GM18511 (cell line): ENCODE data around the gene RNF166.

Source experiments
- ATAC-seq: cut with Tn5 transposase; IDR thresholded peaks from one replicate; pipeline ENCODE4 v1.9.1; 2021; ENCODE audit warnings: mild to moderate bottlenecking, moderate library complexity; ENCODE audit not compliant: unreplicated experiment

Gene RNF166

DNA sequence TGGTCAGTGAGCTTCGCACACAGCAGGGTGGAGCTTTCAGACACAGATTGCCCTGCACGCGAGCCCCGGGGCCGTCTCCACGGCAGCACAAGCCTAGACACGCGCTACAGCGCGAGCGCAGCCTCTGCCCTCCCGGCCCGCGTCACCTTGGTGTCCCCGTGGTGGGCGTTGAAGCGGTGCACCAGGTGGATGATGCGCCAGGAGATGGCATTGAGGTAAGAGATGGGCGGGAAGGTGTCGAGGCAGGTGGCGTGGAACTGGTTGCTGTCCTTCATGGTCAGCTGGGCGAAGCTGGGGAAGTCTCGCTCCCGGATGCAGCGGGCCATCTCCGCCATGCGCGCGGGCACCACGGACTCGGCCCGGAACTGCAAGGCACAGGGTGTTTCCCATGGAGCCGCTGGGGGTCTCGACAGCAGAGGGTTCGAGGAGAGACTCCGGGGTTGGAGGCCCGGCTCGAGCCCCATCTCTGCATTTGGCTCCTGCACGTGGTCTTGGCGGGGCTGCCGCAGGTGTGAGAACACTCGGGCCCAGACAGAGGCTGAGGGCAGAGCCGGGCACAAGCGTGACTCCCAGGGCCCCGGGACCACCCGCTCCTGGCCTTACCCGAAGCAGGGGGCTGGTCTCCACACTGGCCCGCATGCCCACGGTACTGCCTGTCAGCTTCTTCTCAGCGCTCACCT is 51.0 kb downstream of the RNF166 start:
- ATAC-seq = no peak

DNA sequence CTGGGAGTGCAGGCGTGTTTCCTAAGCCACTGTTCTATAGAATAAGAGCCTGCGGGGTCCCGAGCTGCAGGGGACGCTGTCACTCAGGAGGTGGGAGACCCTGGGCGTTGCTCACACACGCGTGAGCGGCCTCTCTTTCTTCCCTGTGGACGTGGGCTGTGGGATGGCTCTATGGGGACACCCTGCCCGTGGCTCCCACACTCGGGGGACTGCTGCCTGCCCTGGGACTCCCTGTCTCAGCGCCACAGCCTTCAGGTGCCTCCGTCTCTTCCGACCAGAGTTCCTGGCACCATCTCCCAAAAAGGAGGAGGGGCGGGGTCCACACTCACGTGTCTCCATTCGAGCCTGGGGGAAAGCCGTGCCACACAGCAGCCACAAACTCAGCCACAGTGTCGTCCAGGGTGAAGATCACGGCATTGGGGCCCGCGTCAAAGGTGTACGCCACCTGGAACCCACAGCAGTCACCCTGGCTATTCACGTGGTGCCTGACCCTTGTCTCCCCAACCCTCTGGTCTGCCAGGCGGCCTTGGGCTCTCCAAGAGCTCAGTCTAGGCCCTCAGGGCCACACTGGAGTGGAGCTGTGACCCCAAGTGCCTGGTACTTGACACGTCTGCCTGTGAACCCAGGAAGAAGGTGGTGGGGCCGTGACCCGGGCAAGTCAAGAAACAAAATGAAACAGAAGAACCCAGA is 51.7 kb downstream of the RNF166 start:
- no peak for ATAC-seq

DNA sequence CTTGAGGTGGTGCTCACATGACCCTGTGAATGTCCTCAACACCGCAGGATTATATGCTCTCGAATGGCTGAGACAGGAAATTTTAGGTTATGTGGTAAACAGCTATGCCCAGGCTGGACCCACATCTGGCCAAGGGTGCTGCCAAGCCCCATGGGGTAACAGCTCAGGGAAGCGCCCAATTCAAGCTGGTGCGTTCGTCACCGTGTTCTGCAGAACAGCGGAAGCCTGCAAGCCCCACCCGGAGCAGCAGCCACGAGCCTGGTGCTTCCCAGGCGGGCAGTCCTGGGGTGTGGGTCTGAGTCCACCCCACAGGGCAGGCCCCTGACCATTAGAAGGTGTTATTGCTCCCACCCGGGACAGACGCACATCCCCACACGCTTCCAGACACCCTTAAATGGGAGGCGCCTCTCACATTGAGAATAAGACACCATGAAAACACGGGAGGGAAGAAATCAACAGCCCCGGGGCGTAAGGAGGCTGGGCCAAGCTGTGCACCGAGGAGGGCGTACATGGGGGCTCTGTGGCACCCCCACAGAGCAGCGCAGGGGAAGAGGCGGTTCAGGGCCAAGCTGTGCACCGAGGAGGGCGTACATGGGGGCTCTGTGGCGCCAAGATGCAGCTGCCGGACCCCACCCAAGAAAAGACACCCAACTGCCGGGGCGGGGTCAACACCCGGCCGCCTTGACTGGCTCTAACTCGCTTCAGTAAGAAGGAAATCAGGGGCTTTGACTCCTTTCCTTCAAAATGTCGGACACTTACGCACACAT is 52.4 kb downstream of the RNF166 start:
- ATAC-seq = no peak

DNA sequence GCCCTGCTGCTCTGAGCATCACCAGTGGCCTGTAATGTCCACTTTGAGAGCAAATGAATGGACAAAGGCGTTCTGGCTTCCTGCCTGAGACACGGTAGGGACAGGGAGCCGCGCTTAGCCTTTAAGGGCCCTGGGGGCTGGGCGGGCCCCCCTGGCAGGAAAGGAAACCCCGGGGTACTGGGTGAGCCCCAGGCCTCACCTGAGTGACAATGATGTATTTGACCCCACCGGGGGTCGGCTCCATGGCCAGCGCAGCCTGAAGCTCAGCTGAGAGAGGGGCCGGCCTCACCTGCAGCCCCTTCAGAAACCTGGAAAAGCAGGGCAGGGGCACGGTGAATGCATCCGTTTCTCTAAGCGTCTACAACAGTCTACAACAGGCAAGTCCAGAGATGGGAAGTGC is 53.1 kb downstream of the RNF166 start:
- no peak for ATAC-seq

DNA sequence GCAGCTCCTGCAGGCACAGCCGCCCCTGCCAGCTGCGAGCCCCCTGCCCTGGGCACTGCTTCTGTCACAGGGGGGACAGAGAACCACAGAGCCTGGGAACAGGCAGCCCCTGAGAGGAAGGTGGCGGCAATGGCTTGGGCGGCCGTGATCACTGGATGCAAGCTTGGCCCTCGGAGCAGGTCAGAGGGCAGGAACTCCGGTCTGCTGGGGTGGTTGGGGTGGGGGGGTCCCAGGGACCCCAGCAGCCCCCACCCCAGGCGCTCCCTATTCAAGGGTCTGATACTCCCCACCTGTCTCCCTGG is 53.5 kb downstream of the RNF166 start:
- no peak for ATAC-seq

DNA sequence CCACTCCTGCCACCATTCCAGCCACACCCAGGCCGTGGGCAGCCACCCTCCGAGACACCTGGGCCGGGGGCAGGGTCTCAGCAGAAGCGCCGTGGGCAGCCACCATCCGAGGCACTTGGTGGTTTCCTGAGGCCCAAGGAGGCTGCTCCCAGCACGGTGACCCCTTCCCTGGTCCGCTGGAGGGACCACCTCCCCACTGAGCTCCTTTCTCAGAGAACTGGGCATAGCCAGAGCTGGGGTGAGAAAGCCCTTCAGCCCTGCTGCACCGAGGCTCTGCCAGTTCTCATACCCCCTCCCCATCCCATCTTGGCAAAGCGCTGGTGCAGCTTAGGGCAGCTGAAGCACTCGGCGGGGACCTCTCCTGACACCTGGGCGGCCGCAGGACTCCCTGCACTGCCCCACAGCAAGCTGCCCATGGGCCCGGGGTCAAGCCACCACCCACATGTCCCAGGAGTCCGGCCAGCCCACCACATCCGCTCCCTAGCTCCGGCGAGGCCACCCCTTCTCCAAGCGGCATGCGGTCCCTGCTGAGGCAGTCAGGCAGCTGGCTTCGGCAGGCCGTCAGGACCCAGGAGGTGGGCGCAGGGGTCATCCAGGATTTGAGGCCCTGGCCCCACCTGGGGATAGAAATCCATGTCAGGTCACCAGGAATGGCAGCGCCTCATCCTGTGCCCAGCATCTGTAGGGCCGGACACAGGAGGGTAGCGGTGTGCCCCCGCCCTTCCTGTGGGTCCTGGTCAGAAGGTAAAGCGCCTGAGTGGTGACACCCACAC is 54.0 kb downstream of the RNF166 start:
- ATAC-seq = no peak

DNA sequence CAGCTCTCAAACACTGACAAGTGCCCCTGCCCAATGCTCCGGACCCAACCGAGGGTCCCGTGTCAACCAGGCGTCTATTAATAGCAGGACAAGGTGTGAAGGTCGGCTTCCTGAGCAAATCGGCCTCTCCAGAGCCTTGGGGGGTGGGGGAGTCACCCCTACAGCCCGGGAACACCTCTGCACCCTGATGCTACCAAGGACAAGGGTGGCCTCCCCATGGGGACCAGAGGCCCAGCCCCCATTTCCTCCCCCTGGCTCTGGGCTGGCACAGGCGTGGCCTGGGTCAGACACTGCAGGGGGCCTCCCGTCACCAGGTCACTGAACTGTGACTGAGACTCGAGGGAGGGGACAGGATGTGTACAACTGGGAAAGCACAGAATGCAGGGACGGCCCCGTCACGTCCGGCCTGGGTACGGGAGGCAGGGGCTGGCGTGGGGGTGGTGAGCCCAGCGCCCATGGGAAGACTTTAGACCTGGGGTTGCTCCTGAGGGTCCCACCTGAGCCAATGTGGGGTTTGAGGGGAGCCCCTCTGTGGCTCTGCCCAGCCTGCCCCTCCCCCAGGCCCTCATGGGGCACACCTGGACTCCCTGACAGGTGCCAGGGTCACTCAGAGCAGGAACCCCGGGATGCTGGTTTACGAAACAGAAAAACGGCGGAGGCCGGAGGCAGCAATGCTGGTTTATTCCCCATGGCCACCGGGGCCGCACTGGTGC is 54.8 kb downstream of the RNF166 start:
- peak; percentile 79 for ATAC-seq

DNA sequence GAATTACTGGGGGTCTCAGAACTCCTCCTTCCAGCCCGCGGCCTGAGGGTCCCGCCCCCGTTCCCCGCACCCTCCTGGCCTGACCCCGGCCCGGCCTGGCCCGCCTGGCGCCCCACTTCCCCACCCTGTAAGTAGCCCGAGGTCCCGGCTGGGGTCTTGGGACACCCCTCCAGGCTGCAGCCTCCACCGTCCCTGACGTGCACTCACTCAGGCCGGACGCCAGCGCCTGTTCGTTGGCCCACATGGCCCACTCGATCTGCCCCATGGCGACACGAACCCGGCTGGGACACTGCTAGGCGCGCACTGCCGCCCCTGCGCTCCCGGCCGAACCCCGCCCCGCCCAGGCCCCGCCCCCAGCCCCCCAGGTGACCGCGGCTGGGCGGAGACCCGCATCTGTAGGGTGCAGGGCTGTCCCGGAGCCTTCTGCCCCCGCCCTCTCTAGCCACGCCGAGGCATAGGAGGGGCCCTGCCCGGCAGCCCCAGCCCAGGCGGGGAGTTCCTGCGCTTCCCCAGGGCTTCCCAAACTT is 55.4 kb downstream of the RNF166 start, which contains the start of gene CYBA:
CYBA (minus strand) TSS at position 305 of the 527 bp plus-strand sequence; CDS start at position 265, 40 bp downstream.
- peak; percentile 81 for ATAC-seq

DNA sequence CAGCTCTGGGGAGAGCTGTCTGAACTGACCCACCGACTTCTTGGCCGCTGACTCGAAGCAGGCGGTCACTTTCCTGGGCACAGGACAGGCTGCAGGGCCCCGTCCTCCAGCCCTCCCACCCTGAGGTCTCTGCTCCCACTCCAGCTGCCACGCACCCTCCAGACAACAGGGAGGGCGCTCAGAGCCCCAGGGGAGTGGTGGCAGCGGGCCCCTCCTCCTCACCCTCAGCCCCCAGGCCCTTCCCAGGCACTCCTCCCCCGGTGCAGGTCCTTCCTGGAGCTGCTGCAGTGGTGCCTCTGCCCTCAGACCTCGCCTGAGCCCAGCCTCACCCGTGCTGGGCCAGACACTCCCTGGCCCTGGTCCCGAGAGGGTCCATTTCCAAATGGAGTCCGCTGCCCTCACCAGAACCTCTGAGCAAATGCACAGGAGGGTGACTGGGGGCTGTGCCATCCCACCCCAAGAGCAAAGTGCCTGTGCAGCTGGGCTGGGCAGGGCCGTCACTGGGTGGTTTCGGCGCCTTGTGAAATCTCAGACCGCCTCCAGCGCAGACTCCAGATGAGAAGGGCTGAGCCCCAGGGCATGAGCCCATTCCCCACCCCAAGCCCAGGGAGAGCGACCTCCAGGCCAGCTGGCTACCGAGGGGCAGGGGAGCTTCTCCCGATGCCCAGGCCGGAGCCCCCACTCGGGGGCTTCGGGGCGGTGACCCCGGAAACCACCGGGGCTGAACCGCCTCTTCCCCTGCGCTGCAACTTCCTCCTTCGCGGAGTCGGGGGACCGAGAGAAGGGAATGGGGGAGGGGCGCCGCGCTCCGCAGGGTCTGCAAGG is 56.1 kb downstream of the RNF166 start:
- peak; percentile 17 for ATAC-seq

DNA sequence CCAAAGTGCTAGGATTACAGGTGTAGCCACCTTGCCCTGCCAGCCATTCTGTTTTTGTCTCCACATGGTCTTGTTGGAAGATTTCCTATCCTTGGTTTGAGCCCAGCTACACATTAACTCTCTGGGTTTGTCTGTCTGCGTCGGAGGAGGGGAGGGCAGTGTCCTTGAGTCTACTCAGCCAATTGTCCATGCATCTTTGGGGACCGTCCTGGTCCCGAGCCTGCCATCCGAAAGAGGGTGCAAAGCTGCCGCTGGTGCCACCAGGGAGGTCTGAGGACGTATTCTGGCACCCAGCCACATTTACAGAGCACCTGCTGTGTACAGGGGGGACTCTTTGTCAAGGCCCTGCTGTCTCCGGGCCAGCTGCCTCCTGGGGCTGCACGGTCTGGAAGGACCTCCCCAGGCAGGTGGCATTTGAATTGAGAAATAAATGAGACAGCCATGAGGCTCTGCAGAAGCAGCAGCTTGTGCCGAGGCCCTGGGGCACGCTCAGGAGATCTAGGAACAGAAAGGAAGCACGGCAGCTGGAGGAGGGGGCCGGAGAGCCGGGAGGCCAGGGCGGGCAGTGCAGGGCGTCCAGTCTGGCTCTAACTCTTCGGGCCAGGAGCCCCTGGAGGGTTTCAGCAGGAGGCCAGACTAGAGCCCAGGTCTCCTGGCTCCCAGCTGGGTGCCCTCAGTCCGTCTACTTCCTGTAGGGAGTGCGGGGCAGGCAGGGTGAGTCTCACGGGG is 56.8 kb downstream of the RNF166 start:
- no peak for ATAC-seq

DNA sequence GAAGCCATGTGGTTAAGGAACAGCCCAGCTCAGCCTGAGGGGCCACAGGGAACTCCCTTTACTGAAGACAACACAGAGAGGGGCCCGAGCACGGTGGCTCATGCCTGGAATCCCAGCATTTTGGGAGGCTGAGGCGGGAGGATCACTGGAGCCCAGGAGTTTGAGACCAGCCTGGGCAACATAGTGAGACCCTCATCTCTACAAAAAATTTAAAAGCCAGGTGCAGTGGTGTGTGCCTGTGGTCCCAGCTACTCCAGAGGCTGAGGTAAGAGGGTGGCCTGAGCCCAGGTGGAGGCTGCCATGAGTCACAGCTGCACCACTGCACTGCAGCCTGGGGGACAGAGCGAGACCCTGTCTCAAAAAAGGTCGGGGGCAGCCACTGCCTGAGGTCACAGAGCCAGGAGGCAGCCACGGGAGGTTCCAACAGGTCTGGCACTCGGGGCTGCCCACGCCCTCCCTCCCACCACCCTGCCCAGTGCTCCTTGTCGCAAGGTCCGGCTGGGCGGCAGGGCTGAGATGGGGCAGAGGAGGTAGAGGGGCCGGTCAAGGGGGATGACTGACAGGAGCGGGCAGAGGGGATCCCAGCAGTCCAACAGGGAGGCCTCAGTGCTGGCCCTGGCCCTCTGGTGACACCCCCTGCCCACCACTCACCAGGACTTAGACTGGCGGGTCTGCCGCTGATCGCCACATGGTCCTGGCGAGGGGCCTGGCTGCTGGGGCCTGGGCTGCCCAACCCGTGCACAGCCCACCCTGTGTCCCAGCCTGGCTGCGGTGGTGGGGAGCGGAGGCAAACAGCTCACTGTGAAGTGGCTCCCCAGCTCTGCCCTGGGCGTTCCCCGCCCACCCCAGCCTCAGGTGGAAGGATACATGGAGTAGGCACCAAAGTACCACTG is 58.8 kb downstream of the RNF166 start:
- ATAC-seq = no peak
